Loucy (cell line): ENCODE results near the gene SUPT5H.

ENCODE experiments used
- H2AFZ ChIP-seq: fragments of 200-600 bp; sonication (generic); 2 replicates; pipeline ENCODE4 v1.6.0; 2016; ENCODE audit warnings: antibody characterized with exemption, mild to moderate bottlenecking, low read length, moderate library complexity
- H3F3A ChIP-seq: fragments of 200-600 bp; 2 replicates; pipeline ENCODE4 v1.6.0; 2016; ENCODE audit warnings: antibody characterized with exemption, low read depth, mild to moderate bottlenecking
- H3K27me3 ChIP-seq: fragments of 200-600 bp; sonication (generic); 2 replicates; pipeline ENCODE4 v1.6.1; 2014; ENCODE audit warnings: low read length, mild to moderate bottlenecking; ENCODE audit not compliant: insufficient read depth, poor library complexity, severe bottlenecking
- H3K36me3 ChIP-seq: fragments of 200-600 bp; sonication (generic); 2 replicates; pipeline ENCODE4 v1.6.1; 2016; ENCODE audit warnings: low read length; ENCODE audit not compliant: insufficient read depth
- H3K4me1 ChIP-seq: fragments of 200-600 bp; sonication (generic); 2 replicates; pipeline ENCODE4 v1.5.1; 2014; ENCODE audit warnings: low read length, mild to moderate bottlenecking; ENCODE audit not compliant: insufficient read depth, poor library complexity, severe bottlenecking
- H3K4me2 ChIP-seq: fragments of 200-600 bp; sonication (generic); 2 replicates; pipeline ENCODE4 v1.6.0; 2014; ENCODE audit warnings: antibody characterized with exemption, low read length, low read depth, mild to moderate bottlenecking; ENCODE audit not compliant: poor library complexity, severe bottlenecking
- H3K4me3 ChIP-seq: fragments of 200-600 bp; sonication (generic); 2 replicates; pipeline ENCODE4 v1.5.1; 2014; ENCODE audit warnings: low read length, mild to moderate bottlenecking, mixed read lengths; ENCODE audit not compliant: poor library complexity, severe bottlenecking
- H3K79me2 ChIP-seq: fragments of 200-600 bp; sonication (generic); 2 replicates; pipeline ENCODE4 v1.6.1; 2014; ENCODE audit warnings: low read length; ENCODE audit not compliant: insufficient read depth
- H3K9ac ChIP-seq: fragments of 200-600 bp; sonication (generic); 2 replicates; pipeline ENCODE4 v1.6.0; 2014; ENCODE audit warnings: mild to moderate bottlenecking, low read depth, low read length, moderate library complexity; ENCODE audit not compliant: poor library complexity, severe bottlenecking
- H3K9me2 ChIP-seq: fragments of 200-600 bp; sonication (generic); replicated peaks from 2 replicates; pipeline ENCODE4 v1.6.1; 2016; ENCODE audit warnings: low read depth, low read length, mixed read lengths
- H3K9me3 ChIP-seq: fragments of 200-600 bp; sonication (generic); 2 replicates; pipeline ENCODE4 v1.6.1; 2014; ENCODE audit warnings: mild to moderate bottlenecking, antibody characterized with exemption, low read length, low read depth; ENCODE audit not compliant: insufficient read depth
- H4K20me1 ChIP-seq: fragments of 200-600 bp; sonication (generic); 2 replicates; pipeline ENCODE4 v1.6.0; 2014; ENCODE audit warnings: antibody characterized with exemption, low read length, mild to moderate bottlenecking; ENCODE audit not compliant: insufficient read depth, poor library complexity, severe bottlenecking
- CTCF ChIP-seq: fragments of 200-600 bp; sonication (generic); conservative IDR thresholded peaks from 2 replicates; pipeline ENCODE4 v1.5.1; 2014; ENCODE audit warnings: mild to moderate bottlenecking, antibody characterized with exemption, low read length
- EZH2phosphoT487 ChIP-seq: fragments of 200-600 bp; IDR thresholded peaks from 2 replicates; pipeline ENCODE4 v1.6.1; 2018; ENCODE audit warnings: antibody characterized with exemption, mild to moderate bottlenecking, moderate library complexity, borderline replicate concordance

The SUPT5H gene

GRCh38 chr19:39512988-39513387, 67.6 kb downstream of the SUPT5H start:
- no peaks in the 10 kb centered on the region for H3K9me3 ChIP-seq
- no peaks in the 10 kb centered on the region for H3K27me3 ChIP-seq

GRCh38 chr19:39514840-39515550, 69.6 kb downstream of the SUPT5H start, which contains the start of gene SELENOV:
TSS of gene SELENOV (plus strand) at chr19:39515139. CDS start at chr19:39515213, 74 bp downstream.
- H3K27me3 ChIP-seq: no peaks in the 10 kb centered on the region
- H3K79me2 ChIP-seq: no peaks in the 10 kb centered on the region
- no peaks in the 10 kb centered on the region for H4K20me1 ChIP-seq
- H3K4me3 ChIP-seq: no peak within 1 kb of the TSS
- H3K9me2 ChIP-seq: no peaks in the 10 kb centered on the region
- H3K36me3 ChIP-seq: no peaks in the 10 kb centered on the region
- TF ChIP-seq CTCF: no peak
- no peak for TF ChIP-seq EZH2phosphoT487
- H3K4me2 ChIP-seq: no peak within 1 kb of the TSS
- H3K9ac ChIP-seq: no peak within 1 kb of the TSS
- H3K9me3 ChIP-seq: no peaks in the 10 kb centered on the region
- H3F3A ChIP-seq: no peaks in the 10 kb centered on the region
- no peak within 1 kb of the TSS for H2AFZ ChIP-seq
- no peaks in the 10 kb centered on the region for H3K4me1 ChIP-seq

More at GRCh38 chr19:39512988-39513387, 67.6 kb downstream of the SUPT5H start:
- H3F3A ChIP-seq: no peaks in the 10 kb centered on the region
- no peaks in the 10 kb centered on the region for H3K36me3 ChIP-seq
- no peak overlapping the region for H3K4me3 ChIP-seq
- H2AFZ ChIP-seq: no peak overlapping the region
- H4K20me1 ChIP-seq: no peaks in the 10 kb centered on the region
- TF ChIP-seq EZH2phosphoT487: no peak
- no peak for TF ChIP-seq CTCF
- no peaks in the 10 kb centered on the region for H3K79me2 ChIP-seq
- no peaks in the 10 kb centered on the region for H3K9me2 ChIP-seq
- H3K4me2 ChIP-seq: no peak overlapping the region
- H3K9ac ChIP-seq: no peak overlapping the region
- no peaks in the 10 kb centered on the region for H3K4me1 ChIP-seq

GRCh38 chr19:39515551-39516191, 70.3 kb downstream of the SUPT5H start:
- Histone ChIP-seq H3K4me1 (no peaks in the 10 kb centered on the region), H3K9ac (no peak overlapping the region), H3F3A (no peaks in the 10 kb centered on the region), H3K4me3 (no peak overlapping the region), H3K9me2 (no peaks in the 10 kb centered on the region), H4K20me1 (no peaks in the 10 kb centered on the region), H3K36me3 (no peaks in the 10 kb centered on the region), H3K27me3 (no peaks in the 10 kb centered on the region), H2AFZ (no peak overlapping the region), H3K4me2 (no peak overlapping the region), H3K9me3 (no peaks in the 10 kb centered on the region), H3K79me2 (no peaks in the 10 kb centered on the region)
- TF ChIP-seq CTCF (no peak), EZH2phosphoT487 (no peak)
